A673 (cell line): Measurements from ENCODE around the gene MAGEA9B.
"Not testable (repeated sequence)": the region's sequence is repeated elsewhere in the genome, so short reads cannot be mapped to it uniquely, and the experiment has no call there.

Experiments used
- CTCF ChIP-seq: fragments of 300-800, 200-600 bp; sonication (generic); conservative IDR thresholded peaks from 2 replicates; pipeline ENCODE4 v1.5.1; 2017; ENCODE audit warnings: low read depth, mild to moderate bottlenecking, antibody characterized with exemption, low read length, moderate library complexity, mixed read lengths
- EZH2 ChIP-seq: fragments of 200-600 bp; sonication (generic); IDR thresholded peaks from 2 replicates; pipeline ENCODE4 v1.6.1; 2017; ENCODE audit warnings: borderline replicate concordance, low read depth, mild to moderate bottlenecking, mixed read lengths, antibody characterized with exemption, low read length; ENCODE audit not compliant: poor library complexity, severe bottlenecking

GRCh38 chrX:149546962-149547361 lies 40.3 kb downstream of the MAGEA9B start:
- not testable (repeated sequence) for TF ChIP-seq CTCF, EZH2
